ENCODE data around the gene HSD17B11.
"Not testable (repeated sequence)": the region's sequence is repeated elsewhere in the genome, so short reads cannot be mapped to it uniquely, and the experiment has no call there.

HSD17B11 gene

DNA sequence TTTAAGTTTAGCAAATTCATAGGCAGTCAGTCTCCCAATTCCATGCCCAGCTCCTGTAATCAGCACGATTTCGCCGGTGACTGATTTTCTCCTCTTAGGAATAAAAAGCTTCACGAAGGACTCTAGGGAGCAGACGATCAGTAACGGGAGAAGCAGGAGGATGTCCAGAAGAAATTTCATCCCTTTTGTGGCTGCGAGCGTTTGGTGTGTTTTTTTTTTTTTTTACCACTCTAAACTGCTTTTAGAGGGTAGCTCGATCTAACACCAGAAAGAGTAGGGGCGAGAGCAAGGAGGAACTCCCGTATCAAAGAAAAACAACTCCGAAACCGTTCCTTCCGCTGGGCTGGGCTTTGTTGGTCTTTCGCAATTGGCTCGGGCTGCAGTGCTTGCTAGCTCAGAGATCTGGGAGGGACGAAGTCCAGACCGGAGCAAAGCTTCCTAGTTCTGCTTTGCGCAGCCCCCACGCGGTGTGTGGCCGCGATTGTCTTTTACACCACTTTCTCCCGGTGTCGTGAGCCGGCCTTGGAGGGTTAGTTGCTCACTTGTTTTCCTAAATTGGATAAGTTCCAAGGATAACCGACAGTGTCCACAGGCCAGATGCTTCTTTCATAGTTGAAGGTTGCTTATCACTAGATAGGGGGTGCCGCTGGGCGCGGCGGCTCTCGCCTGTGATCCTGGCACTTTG lies at the start of gene HSD17B11:
Gene HSD17B11, minus strand, starts transcription at position 298 of the 685 bp plus-strand sequence. Its CDS starts 118 bp downstream, at position 180.
- peak; percentile 51 for DNase-seq

GRCh38 chr4:87433342-87433741 lies 42.4 kb upstream of the HSD17B11 start:
- DNase-seq: no peak

DNA sequence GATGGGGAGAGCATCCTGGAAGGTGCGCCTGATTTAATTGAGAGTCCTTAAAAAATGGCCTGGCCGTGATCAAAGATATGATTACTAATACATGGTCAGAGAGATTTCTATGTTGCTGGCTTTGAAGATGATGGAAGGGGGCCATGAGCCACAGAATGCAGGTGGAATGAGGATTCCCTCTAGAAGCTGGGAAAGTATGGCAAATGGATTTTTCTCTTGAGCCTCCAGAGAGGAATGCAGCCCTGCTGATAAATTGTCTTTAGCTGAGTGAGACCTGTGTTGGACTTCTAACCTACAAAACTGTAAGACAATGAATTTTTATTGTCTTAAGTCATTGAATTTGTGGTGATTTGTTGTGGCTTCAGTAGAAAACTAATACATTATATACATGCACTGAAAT lies 39.0 kb upstream of the HSD17B11 start:
- DNase-seq: no peak

- no peak for DNase-seq
Observed at GRCh38 chr4:87428979-87429378, 38.0 kb upstream of the HSD17B11 start.

GRCh38 chr4:87427518-87427868 lies 36.5 kb upstream of the HSD17B11 start:
- no peak for DNase-seq

GRCh38 chr4:87426865-87427517 lies 36.0 kb upstream of the HSD17B11 start:
- DNase-seq: no peak

- DNase-seq: no peak
Observed at GRCh38 chr4:87425711-87426110, 34.7 kb upstream of the HSD17B11 start.

GRCh38 chr4:87424099-87424543 lies 33.1 kb upstream of the HSD17B11 start:
- not testable (repeated sequence) for DNase-seq

GRCh38 chr4:87423317-87424098 lies 32.5 kb upstream of the HSD17B11 start:
- no peak for DNase-seq

DNA sequence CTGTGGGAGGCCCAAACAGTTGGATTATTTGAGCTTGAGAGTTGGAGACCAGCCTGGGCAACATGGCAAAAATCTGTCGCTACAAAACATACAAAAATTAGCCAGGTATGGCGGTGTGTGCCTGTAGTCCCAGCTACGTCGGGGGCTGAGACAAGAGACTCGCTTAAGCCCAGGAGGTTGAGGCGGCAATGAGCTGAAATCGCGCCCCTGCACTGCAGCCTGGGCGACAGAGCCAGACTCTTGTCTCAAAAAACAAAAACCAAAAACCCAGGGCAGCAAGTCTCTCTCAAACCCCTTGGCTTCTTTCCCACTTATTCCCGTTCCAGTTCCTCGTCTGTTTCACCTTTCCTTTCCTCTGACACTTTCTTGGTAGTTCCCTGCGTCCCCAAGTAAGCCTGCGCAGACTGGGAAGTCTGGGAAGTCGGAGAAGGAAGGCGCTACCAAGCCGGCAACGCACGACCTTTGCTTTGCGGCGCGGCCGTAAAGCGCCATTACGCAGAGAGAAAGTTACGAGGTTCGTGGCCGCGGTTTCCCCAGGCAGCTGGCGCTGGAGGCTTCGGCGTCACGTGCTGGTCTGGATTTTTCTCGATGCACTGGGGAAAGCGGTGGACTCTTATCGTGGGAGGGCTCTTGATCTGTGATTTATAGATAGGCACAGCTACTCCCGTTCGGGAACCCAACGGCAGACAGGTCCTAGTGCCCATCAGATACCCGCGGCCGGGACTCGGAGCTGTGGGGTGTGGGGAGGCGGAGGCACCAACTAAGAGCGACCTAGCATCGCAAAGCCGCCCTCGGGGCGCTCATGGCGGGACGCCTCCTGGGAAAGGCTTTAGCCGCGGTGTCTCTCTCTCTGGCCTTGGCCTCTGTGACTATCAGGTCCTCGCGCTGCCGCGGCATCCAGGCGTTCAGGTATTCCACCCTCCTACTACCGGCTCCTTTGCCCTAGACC lies 31.4 kb upstream of the HSD17B11 start, which contains the start of gene NUDT9:
Gene NUDT9, plus strand, starts transcription at position 470 of the 949 bp plus-strand sequence. Its CDS starts 333 bp downstream, at position 803.
- DNase-seq: peak; percentile 82

DNA sequence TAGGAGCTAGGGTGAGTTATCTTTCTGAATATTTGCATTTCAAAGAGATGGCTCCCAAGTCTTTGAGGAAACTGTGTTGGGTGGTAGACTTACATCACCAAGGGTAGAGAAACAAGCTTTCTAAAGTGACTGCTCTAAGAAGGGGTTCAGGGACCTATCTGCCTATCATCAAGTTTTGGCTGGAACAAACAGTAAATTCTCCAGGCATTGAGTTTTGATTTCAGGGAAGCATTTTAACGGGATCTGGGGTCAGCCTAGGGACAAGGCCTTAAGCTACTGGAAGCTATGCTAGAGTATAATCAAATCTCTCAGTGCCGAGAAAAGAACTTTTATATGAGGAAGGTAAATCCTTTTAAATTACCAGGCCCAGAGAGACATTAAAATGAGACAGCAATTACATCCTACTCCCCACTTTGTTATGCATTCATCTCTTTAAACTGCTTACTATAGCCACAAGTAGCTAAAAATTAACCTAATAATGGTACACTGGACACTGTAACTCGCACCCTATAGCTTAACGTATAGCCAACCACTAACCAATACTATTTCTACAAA lies 29.4 kb upstream of the HSD17B11 start:
- DNase-seq: no peak

DNA sequence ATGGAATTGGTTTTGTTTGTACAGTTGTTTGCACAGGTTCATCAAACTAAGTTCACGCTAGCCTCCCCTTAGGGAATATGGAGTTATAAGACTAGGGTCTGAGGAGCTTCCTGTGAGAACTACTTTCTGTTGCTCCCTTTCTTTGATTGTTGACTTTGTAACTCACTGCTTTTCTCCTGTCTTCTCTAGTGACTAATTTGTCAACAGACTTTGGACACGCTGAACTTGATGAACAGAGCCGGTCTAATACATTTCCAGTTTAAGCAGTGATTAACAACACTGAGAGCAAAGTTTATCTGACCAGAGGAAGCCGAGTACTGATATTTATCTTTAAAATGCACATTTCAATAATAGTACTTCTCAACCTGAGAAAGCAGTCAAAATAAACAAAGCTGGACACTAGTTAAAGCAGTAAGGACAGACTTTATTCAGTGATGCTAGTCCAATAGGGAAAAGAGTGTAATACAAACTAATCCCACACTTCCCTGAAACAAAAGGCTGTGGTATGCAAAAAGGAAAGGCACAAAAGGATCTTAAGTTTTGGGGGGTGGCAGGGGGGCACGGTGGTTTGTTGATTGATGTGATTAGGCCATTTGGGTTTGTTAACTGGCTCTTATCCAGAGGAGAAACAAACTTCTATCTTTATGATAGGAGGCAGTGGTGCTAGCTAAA lies 28.7 kb upstream of the HSD17B11 start:
- DNase-seq: no peak

DNA sequence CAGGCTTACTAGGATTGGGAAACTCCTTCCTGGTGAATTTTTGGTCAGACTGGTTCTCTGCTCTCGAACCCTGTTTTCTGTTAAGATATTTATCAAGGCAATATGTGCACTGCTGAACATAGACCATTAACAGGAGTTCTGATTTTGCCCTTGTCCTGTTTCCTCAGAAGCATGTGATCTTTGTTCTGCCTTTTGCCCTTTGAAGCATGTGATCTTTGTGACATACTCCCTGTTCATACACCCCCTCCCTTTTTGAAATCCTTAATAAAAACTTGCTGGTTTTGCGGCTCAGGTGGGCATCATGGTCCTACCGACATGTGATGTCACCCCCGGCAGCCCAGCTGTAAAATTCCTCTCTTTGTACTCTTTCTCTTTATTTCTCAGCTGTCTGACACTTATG lies 27.4 kb upstream of the HSD17B11 start:
- not testable (repeated sequence) for DNase-seq

- no peak for DNase-seq
Observed at GRCh38 chr4:87416965-87417364, 26.0 kb upstream of the HSD17B11 start.

DNA sequence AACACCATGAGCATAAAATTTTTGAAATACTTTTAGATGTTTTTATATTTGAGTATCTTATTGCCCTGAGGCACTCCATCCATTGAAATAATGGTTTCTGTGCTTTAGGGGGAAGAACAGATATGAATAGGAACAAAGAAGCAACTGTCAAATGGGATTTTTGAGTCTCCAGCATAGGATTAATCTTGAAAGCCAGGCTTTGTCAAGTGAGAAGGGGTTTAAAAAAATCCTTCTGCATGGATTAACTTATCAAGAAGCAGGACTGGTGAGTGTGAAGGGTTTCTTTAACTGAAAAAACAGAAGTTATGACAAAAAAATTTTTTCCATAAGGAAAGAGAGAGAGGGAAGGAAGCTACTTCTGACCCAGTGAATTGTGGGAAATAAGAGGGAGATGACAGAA lies 23.8 kb upstream of the HSD17B11 start:
- no peak for DNase-seq

GRCh38 chr4:87410679-87411078 lies 19.7 kb upstream of the HSD17B11 start:
- DNase-seq: no peak

DNA sequence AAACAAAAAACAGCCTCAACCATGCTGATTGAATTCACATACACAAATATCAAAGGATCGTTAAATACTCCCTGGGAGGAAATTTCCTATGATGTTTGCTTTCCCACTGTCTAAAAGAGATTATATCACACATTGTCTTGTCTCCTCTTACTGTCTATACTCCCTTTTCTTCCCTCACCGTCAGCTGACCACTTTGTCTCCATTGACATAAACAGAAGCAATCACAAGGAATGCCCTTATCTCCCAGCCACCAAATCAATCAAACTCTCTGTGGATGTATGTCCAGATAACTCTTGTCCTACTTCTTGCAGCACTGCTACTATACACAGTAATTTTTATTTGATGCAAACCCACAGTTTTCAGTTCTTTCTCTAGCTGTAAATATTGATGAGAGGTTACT lies 19.2 kb upstream of the HSD17B11 start:
- DNase-seq: no peak

- no peak for DNase-seq
Observed at GRCh38 chr4:87409420-87409939, 18.5 kb upstream of the HSD17B11 start.

DNA sequence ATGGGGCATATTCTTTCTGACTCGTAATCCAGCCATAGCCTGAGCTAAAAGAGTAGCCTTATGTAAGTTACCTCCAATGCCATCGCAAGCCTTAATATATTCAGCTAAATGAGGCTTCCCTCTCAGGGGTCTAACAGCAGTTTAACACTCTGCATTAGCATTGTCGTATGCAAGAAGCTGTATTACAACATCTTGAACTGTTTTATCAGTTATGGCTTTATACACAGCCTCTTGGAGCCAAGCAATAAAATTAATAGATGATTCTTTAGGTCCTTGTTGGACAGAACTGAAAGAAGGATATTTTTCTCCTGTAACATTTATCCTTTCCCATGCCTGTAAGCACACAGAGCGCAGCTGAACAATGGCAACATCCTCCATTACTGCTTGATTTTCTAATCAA lies 15.9 kb upstream of the HSD17B11 start:
- DNase-seq: not testable (repeated sequence)

GRCh38 chr4:87406462-87406861 lies 15.5 kb upstream of the HSD17B11 start:
- no peak for DNase-seq

DNA sequence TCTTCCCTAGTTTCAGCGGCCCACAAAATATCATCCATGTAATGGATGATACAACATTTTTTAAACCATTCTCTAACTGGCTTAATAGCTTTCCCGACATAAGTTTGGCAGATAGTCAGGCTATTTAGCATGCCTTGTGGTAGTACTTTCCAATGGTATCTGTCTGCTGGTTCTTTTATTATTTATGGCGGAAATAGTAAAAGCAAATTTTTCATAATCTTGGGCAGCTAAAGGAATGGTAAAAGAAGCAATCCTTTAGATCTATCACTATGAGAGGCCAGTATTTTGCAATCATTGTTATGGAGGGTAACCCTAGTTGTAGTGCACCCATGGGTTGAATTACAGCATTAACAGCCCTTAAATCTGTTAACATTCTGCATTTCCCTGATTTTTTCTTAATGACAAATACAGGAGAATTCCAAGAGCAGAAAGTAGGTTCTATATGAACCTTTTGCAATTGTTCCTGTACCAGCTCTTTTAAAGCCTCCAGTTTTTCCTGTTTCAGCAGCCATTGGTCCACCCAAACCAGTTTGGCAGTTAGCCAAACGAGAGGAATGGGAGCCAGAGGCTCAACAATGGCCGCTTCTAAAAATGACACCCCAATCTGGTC lies 14.3 kb upstream of the HSD17B11 start:
- no peak for DNase-seq
